Chondrocyte (in vitro differentiated cells): ENCODE results near the gene SMPDL3B. TPM values are rescaled to one million over a fixed set of nuclear protein-coding genes. Genes with fewer than 3 reads are reported as not detected.

Experiments
- DNase-seq: peaks from one replicate; pipeline ENCODE4 v3.0.0; 2021; ENCODE audit warnings: mixed read lengths, low spot score
- H3K27ac Mint-ChIP-seq: one replicate; pipeline ENCODE4 v1.8.0; 2021; ENCODE audit warnings: mild to moderate bottlenecking, moderate library complexity, mixed read lengths; ENCODE audit not compliant: unreplicated experiment
- H3K27me3 Mint-ChIP-seq: 2 replicates; pipeline ENCODE4 v1.8.0; 2021; ENCODE audit warnings: low read depth, mixed read lengths
- H3K36me3 Mint-ChIP-seq: 2 replicates; pipeline ENCODE4 v1.8.0; 2021; ENCODE audit warnings: low read depth, mixed read lengths
- H3K4me1 Mint-ChIP-seq: 2 replicates; pipeline ENCODE4 v1.8.0; 2021; ENCODE audit warnings: low read depth, mild to moderate bottlenecking, mixed read lengths
- H3K4me3 Mint-ChIP-seq: one replicate; pipeline ENCODE4 v1.8.0; 2021; ENCODE audit warnings: mild to moderate bottlenecking, moderate library complexity, mixed read lengths; ENCODE audit not compliant: unreplicated experiment
- H3K9me3 Mint-ChIP-seq: 2 replicates; pipeline ENCODE4 v1.8.0; 2021; ENCODE audit warnings: low read depth, mixed read lengths
- total RNA-seq: library from RNA; stranded (reverse); gene quantifications from 3 replicates; pipeline ENCODE4 v1.2.1, GENCODE V29; 2021
- TF ChIP-seq, protein P1 (sequence below): fragments of 200-600 bp; sonication (generic); IDR thresholded peaks from 2 replicates; pipeline ENCODE4 v1.5.0; 2021; ENCODE audit warnings: antibody characterized with exemption, mild to moderate bottlenecking, moderate library complexity

Gene SMPDL3B
- total RNA-seq, 1 donor from 2014 or later = 0.15 TPM

DNA sequence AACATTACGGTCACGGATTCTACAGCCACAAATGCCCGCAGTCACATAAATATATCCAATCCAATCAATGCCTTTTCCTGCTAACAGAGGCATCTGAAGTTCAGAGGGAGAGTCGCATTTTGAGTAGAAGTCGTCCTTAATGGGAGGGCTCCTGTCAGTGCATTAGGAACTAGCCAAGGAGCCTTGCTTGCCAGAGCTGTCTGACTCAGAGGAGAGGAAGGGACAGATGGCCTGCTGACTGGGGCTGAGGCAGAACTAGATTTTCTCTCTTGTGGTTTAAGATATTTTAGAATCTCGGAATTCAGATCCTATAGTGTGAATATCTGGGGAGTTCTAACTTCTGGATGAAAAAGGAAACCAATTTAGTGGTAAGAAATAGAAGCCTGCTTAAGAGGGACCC is 35.6 kb downstream of the SMPDL3B start:
- no peak overlapping the region for H3K4me3 Mint-ChIP-seq
- peak overlapping the region; percentile 63 for H3K27ac Mint-ChIP-seq
- peaks cover 19% of the 10 kb centered on the region for H3K36me3 Mint-ChIP-seq
- no peak for DNase-seq
- H3K27me3 Mint-ChIP-seq = no peaks in the 10 kb centered on the region
- no peaks in the 10 kb centered on the region for H3K9me3 Mint-ChIP-seq
- TF ChIP-seq, protein P1, sequence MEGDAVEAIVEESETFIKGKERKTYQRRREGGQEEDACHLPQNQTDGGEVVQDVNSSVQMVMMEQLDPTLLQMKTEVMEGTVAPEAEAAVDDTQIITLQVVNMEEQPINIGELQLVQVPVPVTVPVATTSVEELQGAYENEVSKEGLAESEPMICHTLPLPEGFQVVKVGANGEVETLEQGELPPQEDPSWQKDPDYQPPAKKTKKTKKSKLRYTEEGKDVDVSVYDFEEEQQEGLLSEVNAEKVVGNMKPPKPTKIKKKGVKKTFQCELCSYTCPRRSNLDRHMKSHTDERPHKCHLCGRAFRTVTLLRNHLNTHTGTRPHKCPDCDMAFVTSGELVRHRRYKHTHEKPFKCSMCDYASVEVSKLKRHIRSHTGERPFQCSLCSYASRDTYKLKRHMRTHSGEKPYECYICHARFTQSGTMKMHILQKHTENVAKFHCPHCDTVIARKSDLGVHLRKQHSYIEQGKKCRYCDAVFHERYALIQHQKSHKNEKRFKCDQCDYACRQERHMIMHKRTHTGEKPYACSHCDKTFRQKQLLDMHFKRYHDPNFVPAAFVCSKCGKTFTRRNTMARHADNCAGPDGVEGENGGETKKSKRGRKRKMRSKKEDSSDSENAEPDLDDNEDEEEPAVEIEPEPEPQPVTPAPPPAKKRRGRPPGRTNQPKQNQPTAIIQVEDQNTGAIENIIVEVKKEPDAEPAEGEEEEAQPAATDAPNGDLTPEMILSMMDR = no peak
- peaks cover 30% of the 10 kb centered on the region for H3K4me1 Mint-ChIP-seq

DNA sequence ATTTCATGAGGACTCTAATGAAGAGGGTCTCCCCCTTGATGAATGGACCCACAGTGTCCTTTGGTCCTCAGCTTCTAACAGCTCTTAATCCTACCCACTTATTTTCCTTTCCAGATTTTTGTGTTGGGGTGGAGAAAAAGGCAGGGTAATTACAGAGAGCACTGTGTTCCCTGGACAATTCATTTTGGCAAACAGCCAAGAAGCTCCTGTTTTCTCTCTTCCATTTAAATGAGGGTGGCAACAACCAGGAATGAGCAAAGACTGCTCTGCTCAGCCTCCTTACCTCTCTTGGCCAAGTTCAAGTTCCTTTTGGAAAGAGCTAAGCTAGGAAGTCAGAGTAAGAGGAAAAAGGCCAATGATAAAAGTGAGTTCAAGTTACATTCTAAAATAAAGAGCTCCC is 36.9 kb downstream of the SMPDL3B start:
- TF ChIP-seq, protein P1 = no peak
- peaks cover 30% of the 10 kb centered on the region for H3K4me1 Mint-ChIP-seq
- no peak overlapping the region for H3K4me3 Mint-ChIP-seq
- DNase-seq = no peak
- no peaks in the 10 kb centered on the region for H3K9me3 Mint-ChIP-seq
- peaks cover 16% of the 10 kb centered on the region for H3K36me3 Mint-ChIP-seq
- H3K27me3 Mint-ChIP-seq = no peaks in the 10 kb centered on the region
- no peak overlapping the region for H3K27ac Mint-ChIP-seq

DNA sequence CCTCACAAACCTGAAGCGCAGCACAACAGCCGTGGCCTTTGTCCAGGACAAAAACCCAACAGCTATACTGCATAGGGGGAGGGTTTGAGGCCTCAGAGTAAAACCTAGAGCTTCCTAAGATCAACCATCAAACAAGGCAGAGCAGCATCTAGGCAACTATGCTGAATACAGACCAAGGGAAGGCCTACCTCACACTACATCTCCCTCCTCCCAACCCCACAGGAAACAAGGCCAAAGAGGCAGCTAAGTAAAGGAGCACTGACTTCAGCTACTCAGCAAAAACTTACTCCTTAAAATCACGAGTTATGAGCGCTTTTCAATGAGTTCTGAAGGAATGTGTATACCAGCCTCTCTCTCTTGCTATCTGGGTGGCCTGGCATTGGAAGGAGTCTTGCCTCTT is 37.3 kb downstream of the SMPDL3B start:
- Mint-ChIP-seq H3K27me3 (no peaks in the 10 kb centered on the region), H3K4me3 (no peak overlapping the region), H3K27ac (no peak overlapping the region), H3K9me3 (no peaks in the 10 kb centered on the region), H3K36me3 (peaks cover 16% of the 10 kb centered on the region), H3K4me1 (peaks cover 30% of the 10 kb centered on the region)
- TF ChIP-seq, protein P1 = no peak
- no peak for DNase-seq

DNA sequence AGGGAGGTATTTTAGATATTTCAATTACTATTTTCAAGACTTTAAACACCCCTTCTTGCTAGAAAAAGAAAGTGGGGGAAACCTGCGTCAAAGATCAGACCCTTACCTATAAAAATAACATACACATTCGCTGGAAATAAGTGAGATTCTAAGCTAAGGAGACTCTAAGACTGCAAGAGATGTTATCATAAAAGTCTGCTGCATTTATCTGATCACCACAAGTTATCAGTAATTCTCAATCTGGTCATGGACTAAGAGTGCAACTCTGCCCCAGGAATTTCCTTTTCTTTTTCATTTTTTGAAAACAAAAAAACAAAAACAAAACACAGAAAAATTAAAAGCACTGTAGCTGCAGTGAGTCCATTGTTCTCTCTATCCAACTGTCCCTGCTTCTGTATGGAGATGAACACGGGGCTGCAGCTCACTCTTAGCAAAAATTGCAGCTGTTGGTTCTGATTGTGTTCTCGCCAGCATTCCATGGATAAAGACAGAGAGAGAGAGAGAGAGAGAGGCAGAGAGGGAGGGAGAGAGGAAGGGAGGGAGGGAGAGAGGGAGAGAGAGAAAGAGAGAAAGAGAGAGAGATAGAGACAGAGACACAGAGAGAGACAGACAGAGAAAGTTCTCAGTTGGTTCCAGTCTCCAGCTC is 39.1 kb downstream of the SMPDL3B start:
- no peaks in the 10 kb centered on the region for H3K9me3 Mint-ChIP-seq
- peaks cover 23% of the 10 kb centered on the region for H3K4me1 Mint-ChIP-seq
- TF ChIP-seq, protein P1 = no peak
- peaks cover 9% of the 10 kb centered on the region for H3K36me3 Mint-ChIP-seq
- no peaks in the 10 kb centered on the region for H3K27me3 Mint-ChIP-seq
- DNase-seq = no peak
- no peak overlapping the region for H3K4me3 Mint-ChIP-seq
- H3K27ac Mint-ChIP-seq = no peak overlapping the region

DNA sequence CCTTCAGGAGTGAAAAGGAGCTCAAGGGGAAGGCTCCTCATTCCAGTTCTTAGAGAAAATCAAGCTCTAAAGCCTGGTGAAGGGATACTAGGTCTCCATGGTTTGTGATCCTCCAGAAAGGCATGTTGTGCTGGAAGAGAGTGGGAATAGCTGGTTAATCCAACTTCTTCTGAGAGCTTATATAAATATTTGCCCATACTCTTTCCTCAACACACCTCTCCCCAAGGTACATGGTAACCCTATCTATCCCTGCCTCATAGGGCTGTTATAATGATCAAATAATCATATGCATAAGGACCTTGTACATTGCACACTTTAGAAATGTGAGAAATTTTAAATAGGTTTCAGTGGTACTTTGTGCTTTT is 39.6 kb downstream of the SMPDL3B start:
- DNase-seq = no peak
- Mint-ChIP-seq H3K27me3 (no peaks in the 10 kb centered on the region), H3K9me3 (no peaks in the 10 kb centered on the region), H3K4me1 (peaks cover 22% of the 10 kb centered on the region), H3K27ac (no peak overlapping the region), H3K4me3 (no peak overlapping the region), H3K36me3 (peaks cover 9% of the 10 kb centered on the region)
- TF ChIP-seq, protein P1 = no peak
